GM18520 (cell line): Measurements from ENCODE around the gene EFL1.

Experiments
- ATAC-seq: cut with Tn5 transposase; IDR thresholded peaks from one replicate; pipeline ENCODE4 v1.9.1; 2021; ENCODE audit not compliant: unreplicated experiment

The EFL1 gene

GRCh38 chr15:82165948-82166376 lies 96.6 kb downstream of the EFL1 start:
- ATAC-seq = peak; percentile 44

DNA sequence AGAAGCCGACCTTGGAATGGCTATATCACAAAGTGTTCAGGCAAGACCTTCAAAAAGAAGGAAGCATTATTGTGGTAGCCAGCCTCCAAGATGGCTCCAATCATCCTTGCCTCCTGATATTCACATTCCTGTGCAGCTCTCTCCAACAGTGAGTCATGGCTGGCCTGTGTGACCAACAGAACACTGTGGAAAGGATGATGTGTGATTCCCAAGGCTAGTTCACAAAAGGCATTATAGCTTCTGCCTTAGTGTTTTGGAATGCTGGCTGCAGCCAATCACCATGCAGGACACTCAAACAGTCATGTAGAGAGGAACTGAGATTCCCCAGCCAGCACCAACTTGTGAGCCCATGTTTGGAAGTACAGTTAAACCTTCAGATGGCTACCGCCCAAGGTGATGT lies 102.6 kb downstream of the EFL1 start:
- no peak for ATAC-seq

GRCh38 chr15:82158811-82159210 lies 103.7 kb downstream of the EFL1 start:
- ATAC-seq = no peak

GRCh38 chr15:82150645-82151044 lies 111.9 kb downstream of the EFL1 start:
- ATAC-seq = no peak

DNA sequence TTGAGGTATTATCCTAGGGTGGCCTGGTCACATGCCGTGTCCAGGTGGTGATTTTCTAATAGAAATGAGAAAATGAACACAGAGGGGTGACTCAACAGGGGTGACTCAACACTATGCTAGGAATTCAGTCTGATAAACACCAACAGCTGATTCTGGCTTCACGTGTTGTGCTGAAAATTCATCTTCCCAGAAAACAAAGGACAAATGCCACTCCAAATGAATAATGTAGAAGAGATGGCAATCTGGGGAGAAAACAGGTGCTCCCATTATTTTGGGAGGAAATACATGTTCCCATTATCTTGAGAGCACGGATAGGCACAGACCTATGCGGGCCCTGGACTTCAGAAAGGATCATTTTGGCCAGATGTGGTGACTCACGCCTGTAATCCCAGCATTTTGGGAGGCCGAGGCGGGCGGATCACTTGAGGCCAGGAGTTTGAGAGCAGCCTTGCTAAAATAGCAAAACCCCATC lies 115.5 kb downstream of the EFL1 start:
- ATAC-seq = no peak

- ATAC-seq = no peak
Observed at GRCh38 chr15:82146576-82146975, 116.0 kb downstream of the EFL1 start.

GRCh38 chr15:82143390-82144385 lies 118.8 kb downstream of the EFL1 start:
- no peak for ATAC-seq

DNA sequence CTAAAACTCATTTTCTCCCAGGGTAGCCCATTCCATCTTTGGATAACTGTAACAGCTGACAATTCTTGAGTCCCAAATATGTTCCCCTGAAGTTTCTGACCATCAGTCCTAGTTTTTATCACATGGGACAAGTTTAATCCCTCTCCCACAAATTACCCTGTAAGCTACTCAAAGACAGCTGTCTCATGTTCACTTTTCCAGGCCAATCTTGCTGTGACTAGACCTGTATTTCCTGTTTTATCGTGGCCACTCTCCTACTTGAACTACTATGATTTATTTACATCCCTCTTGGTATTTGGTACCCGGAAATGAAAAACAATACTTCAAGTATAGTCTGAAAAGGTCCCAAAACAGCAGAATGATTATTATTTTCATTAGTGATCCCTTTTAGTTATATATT lies 121.6 kb downstream of the EFL1 start:
- ATAC-seq = no peak

DNA sequence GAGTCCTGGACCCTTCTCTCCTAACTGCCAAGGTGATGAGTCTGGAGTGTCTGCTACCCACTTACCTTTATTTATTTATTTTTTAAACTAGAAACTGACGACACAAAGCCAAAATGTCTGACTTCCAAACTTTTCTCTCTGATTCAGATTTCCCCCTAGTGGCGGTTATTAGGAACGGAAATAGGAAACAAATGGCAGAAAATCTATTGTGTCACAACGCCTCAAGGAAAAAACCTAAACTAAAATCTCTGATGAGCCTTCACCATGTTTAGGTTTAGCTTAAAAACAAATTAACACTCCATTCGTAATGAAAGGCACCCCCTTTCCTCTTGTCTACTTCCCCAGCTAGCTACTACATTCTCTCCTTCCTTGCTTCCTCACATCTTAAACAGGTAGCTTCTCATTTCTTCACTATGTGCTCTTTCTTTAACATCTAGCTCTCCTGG lies 122.7 kb downstream of the EFL1 start:
- no peak for ATAC-seq

GRCh38 chr15:82138306-82138705 lies 124.2 kb downstream of the EFL1 start:
- no peak for ATAC-seq

GRCh38 chr15:82137261-82137660 lies 125.3 kb downstream of the EFL1 start:
- no peak for ATAC-seq

GRCh38 chr15:82136120-82136519 lies 126.4 kb downstream of the EFL1 start:
- no peak for ATAC-seq

DNA sequence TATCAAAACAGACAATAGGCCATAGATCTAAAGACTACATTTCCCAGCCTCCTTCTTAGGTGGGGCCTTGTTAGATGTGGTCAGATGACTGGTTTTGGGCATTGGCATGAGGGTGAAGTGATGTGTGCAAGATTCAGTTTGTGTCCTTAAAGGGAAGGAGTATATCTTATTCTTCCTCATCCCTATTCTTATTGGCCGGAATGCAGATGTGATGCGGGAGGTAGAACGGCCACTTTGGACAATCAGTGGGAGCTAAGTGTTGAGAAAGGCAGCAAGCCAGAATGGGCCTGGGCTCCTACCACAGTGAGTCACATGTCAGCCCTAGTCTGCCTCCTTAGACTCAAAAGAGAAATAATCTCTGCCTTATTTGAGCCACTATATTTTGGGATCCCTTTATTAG lies 126.9 kb downstream of the EFL1 start:
- ATAC-seq = no peak

DNA sequence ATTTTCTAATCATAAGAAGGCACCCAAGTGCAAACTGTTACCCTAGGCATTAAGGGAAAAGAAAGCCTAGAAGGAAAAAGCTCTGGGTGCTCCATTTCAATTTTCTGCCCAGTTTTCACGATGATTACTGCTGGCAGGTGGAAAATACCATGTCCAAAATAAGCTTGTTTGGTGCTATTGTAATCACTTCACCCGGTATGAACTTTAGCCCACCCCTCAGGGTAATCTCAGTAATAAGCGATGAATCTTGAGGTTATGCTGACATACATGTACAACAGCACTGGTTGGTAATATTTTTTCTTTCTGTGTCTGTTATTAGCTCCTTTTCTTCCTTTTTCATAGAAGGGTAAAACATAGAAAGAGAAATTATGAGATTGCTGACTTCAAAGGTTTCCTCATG lies 128.1 kb downstream of the EFL1 start:
- no peak for ATAC-seq

DNA sequence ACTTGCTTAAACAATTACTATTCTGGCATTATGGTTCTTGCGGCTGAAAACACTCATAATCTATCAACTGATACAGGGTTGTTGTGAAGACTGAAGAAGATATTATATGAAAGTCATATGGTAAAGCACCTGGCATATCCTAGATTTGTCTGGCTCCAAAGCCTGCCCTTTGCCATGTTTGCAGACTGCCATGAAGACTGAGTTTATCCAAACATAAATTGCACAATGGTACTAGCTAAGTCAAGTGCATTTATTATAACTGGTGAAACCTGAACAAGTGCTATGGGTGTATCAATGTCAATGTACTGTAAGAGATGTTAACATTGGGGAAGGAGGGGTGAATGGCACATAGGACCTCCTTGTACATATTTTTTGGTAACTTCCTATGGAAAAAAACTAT lies 129.3 kb downstream of the EFL1 start:
- no peak for ATAC-seq

DNA sequence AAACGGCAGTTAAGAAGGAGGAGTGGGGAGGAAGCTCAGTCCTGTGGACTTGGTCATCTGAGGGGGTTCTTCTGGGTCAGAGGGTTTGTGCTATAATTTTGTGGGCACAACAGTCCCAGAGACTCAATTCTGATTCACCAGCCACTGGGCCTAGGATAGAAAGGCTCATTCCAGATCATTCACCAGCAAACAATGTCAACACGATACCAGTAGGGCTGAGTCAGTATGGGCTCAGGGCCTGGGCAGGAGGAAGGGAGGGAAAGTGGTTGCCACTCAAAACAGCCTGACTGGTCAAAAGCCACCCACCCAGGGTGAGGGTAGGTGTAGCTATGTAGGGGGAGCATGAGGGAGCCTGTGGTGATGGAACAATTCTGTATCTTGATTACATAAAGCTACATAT lies 129.8 kb downstream of the EFL1 start:
- ATAC-seq = no peak

DNA sequence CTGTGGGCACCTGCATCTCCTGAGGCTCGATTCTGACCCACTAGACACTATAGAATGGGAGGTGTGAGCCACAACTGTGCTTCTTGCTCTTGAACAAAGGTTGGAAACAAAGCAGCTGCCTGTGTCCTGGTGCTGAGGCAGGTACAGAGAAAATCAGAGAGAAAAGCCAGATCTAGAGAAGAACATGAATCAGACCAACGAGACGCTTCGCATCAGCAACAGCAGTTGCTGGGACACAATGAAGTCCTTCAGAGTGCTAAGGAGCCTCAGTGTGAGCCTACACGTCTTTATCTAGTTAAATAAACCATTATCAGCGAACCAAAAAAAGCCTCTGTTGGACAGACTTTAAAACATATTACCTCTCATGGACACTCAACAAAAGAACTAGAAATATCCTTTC lies 130.4 kb downstream of the EFL1 start:
- ATAC-seq = no peak

GRCh38 chr15:82130248-82130647 lies 132.3 kb downstream of the EFL1 start:
- no peak for ATAC-seq

DNA sequence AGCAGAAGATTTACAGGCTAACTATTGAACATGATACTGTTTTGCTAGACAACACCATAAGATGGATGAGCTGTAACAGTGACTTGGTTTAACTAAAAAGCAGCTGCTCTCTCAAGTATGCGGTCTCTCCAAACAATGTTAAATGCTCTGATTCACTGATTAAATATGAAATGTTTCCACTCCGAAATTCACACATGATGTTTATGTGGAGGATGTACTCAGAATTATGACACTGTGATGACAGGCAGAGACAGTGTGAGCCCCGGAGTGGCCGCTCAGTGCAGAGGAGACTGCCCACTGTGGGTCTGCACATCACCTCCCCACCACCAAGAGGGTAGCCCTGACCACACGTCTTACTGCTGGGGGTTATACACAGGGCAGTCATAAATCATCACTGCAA lies 132.8 kb downstream of the EFL1 start:
- ATAC-seq = no peak

- no peak for ATAC-seq
Observed at GRCh38 chr15:82129149-82129692, 133.3 kb downstream of the EFL1 start.

DNA sequence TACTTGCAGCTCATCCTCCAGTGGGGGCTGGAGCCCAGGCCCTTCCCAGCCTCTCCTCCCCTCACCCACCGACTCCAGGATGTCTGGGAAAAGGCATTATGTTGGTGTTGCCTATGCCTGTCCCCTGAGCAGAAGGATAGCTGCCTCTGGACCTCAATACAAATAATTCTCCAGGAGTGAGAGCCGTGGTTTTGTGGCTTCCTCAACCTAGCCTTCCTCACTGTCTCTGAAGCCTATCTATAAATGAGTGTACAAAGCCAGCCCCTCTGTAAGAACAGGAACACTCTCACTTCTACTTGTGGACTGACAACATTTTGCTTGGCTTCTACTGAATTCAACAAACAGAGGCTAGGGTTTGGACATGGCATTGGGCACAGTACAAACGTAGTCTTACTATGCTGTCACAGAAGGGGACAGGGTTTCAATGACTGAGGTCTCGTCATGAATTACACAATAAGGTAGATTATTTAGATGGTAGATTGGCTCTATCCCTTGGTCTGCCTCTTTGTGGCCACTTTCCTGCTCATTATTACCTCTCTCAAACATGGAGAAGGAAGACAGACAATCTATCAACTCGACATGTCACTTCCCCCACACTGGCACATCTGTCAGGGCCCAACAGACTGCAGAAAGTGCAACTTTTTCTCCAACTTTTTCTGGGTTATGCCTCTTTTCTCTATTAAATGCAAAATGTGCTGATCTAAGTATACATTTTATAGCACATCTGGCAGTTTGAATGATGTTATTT lies 134.0 kb downstream of the EFL1 start:
- ATAC-seq = no peak

DNA sequence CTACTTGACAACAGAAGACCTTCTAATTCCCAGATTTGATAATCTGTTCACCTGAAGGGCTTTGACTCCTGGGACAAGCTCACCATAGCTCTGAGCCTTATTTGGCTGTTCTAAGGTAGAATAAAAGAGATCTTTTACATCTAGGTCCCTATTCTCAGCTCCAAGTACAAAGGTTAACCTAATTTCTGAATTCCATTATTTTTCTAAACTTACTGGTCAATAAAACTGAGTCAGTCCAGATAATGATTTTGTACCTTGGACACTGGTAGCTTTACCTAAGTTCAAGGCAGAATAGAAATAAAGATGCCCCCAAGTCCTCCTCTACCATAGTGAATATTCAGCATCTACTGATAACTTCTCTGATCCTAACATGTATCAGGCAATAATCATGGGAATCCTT lies 135.0 kb downstream of the EFL1 start:
- no peak for ATAC-seq
